HG03457 (cell line): ENCODE measurements around the gene PBX3.
"Not testable (repeated sequence)": the region's sequence is repeated elsewhere in the genome, so short reads cannot be mapped to it uniquely, and the experiment has no call there.

Experiments used
- ATAC-seq: cut with Tn5 transposase; IDR thresholded peaks from one replicate; pipeline ENCODE4 v1.9.1; 2021; ENCODE audit warnings: moderate number of reproducible peaks; ENCODE audit not compliant: unreplicated experiment

The PBX3 gene

GRCh38 chr9:125774106-125774505, 26.9 kb downstream of the PBX3 start:
- no peak for ATAC-seq

- not testable (repeated sequence) for ATAC-seq
These were observed 29.6 kb downstream of the PBX3 start for GRCh38 chr9:125776789-125777188.

- ATAC-seq, result not testable (repeated sequence)
These were observed 31.5 kb downstream of the PBX3 start for GRCh38 chr9:125778538-125779219.

GRCh38 chr9:125779220-125779565, 32.0 kb downstream of the PBX3 start:
- not testable (repeated sequence) for ATAC-seq

GRCh38 chr9:125782718-125783117, 35.5 kb downstream of the PBX3 start:
- ATAC-seq, result no peak

- no peak for ATAC-seq
These were observed 37.3 kb downstream of the PBX3 start for GRCh38 chr9:125784286-125785049.

- ATAC-seq, result no peak
These were observed 38.1 kb downstream of the PBX3 start for GRCh38 chr9:125785248-125785751.

- ATAC-seq, result no peak
These were observed 40.5 kb downstream of the PBX3 start for GRCh38 chr9:125787715-125788114.

GRCh38 chr9:125789196-125789595, 42.0 kb downstream of the PBX3 start:
- ATAC-seq, result no peak

GRCh38 chr9:125794708-125795107, 47.5 kb downstream of the PBX3 start:
- no peak for ATAC-seq

GRCh38 chr9:125795970-125796596, 48.9 kb downstream of the PBX3 start:
- ATAC-seq, result no peak

- no peak for ATAC-seq
These were observed 50.8 kb downstream of the PBX3 start for GRCh38 chr9:125797930-125798329.

GRCh38 chr9:125803526-125803925, 56.4 kb downstream of the PBX3 start:
- ATAC-seq, result no peak

GRCh38 chr9:125805057-125805456, 57.9 kb downstream of the PBX3 start:
- ATAC-seq, result no peak

GRCh38 chr9:125805586-125805985, 58.4 kb downstream of the PBX3 start:
- no peak for ATAC-seq

- ATAC-seq, result no peak
These were observed 59.9 kb downstream of the PBX3 start for GRCh38 chr9:125807079-125807478.

- no peak for ATAC-seq
These were observed 63.0 kb downstream of the PBX3 start for GRCh38 chr9:125810161-125810560.

- ATAC-seq, result no peak
These were observed 63.8 kb downstream of the PBX3 start for GRCh38 chr9:125811002-125811401.

GRCh38 chr9:125812403-125812802, 65.2 kb downstream of the PBX3 start:
- no peak for ATAC-seq

- ATAC-seq, result no peak
These were observed 68.4 kb downstream of the PBX3 start for GRCh38 chr9:125815568-125815967.

- ATAC-seq, result no peak
These were observed 69.1 kb downstream of the PBX3 start for GRCh38 chr9:125816321-125816720.
